Endothelial cell of umbilical vein (primary cell): ENCODE measurements around the gene CEP85L. TPM values are rescaled to one million over a fixed set of nuclear protein-coding genes. Genes with fewer than 3 reads are reported as not detected.

Experiments
- BruUV-seq: library from RNA; stranded (reverse); fragments of 400-500 nt; replicated peaks from 2 replicates; lab custom pipeline; 2021; lab: Mats Ljungman, UMichigan
- CTCF ChIA-PET: fragments of 300-600, 350-600 bp; sonication (Branson Sonifier 250); formaldehyde crosslinking; loops from one replicate; lab custom pipeline; 2021; ENCODE audit warnings: antibody characterized with exemption, inconsistent platforms; lab: Charles Lee
- POLR2A ChIA-PET: fragments of 300-600, 350-600 bp; sonication (Branson Sonifier 250); formaldehyde crosslinking; loops from one replicate; lab custom pipeline; 2021; ENCODE audit warnings: antibody characterized with exemption, inconsistent platforms; lab: Charles Lee
- DNase-seq: peaks from one replicate; pipeline ENCODE4 v3.0.0-alpha.2; 2011; ENCODE audit warnings: low read depth, low spot score
- FAIRE-seq: peaks from 2 replicates; lab custom pipeline; 2011; peaks lifted over from hg19 to GRCh38; lab: Jason Lieb, UNC
- H2AFZ ChIP-seq: 2 replicates; pipeline ENCODE4 v1.6.0; 2012; ENCODE audit warnings: low read depth, low read length, control low read depth, inconsistent platforms
- H3K27ac ChIP-seq: 2 replicates; pipeline ENCODE4 v1.5.1; 2011; ENCODE audit warnings: low read depth, mild to moderate bottlenecking, control low read depth, low read length, moderate library complexity; ENCODE audit not compliant: insufficient read depth
- H3K27me3 ChIP-seq, 2 experiments: 2 replicates each; pipeline versions ENCODE4 v1.6.0 to v1.6.1; 2011; ENCODE audit warnings: low read length in 2 of 2, mixed read lengths in 1 of 2; ENCODE audit not compliant: control insufficient read depth in 2 of 2, insufficient read depth in 2 of 2
- H3K36me3 ChIP-seq, 2 experiments: 2 replicates in 1 of 2; 3 replicates in 1 of 2; pipeline ENCODE4 v1.5.1; 2011; ENCODE audit warnings: low read length in 2 of 2, mild to moderate bottlenecking in 1 of 2, moderate library complexity in 1 of 2; ENCODE audit not compliant: control insufficient read depth in 2 of 2, insufficient read depth in 2 of 2; ENCODE audit errors: extremely low read depth in 1 of 2
- H3K4me1 ChIP-seq: 3 replicates; pipeline ENCODE4 v1.5.1; 2011; ENCODE audit warnings: mild to moderate bottlenecking, low read length; ENCODE audit not compliant: control insufficient read depth, insufficient read depth; ENCODE audit errors: extremely low read depth
- H3K4me2 ChIP-seq: 2 replicates; pipeline ENCODE4 v1.6.1; 2011; ENCODE audit warnings: low read length, control low read depth, mixed read lengths; ENCODE audit not compliant: insufficient read depth
- H3K4me3 ChIP-seq, 3 experiments: fragments of 200-600 bp in 1 of 3; sonication (generic), shearing (Covaris generic) in 1 of 3; replicated peaks in 1 of 3; 2 replicates each; pipeline ENCODE4 v1.5.1; 2011 to 2016; ENCODE audit warnings: control low read depth in 3 of 3, low read length in 3 of 3, mild to moderate bottlenecking in 2 of 3, inconsistent platforms in 1 of 3, low read depth in 1 of 3, moderate library complexity in 1 of 3; ENCODE audit not compliant: insufficient read depth in 1 of 3
- H3K79me2 ChIP-seq: 2 replicates; pipeline ENCODE4 v1.6.0; 2012; ENCODE audit warnings: low read length, inconsistent platforms; ENCODE audit not compliant: control insufficient read depth, insufficient read depth
- H3K9ac ChIP-seq: replicated peaks from 2 replicates; pipeline ENCODE3; 2011; ENCODE audit warnings: low read length, control low read depth; ENCODE audit not compliant: insufficient read depth; ENCODE audit errors: extremely low read depth
- H3K9me1 ChIP-seq: replicated peaks from 3 replicates; pipeline ENCODE4 v1.6.0; 2011; ENCODE audit warnings: mild to moderate bottlenecking, low read length; ENCODE audit not compliant: control insufficient read depth, insufficient read depth; ENCODE audit errors: extremely low read depth
- H3K9me3 ChIP-seq: replicated peaks from 2 replicates; pipeline ENCODE4 v1.5.1; 2012; ENCODE audit warnings: low read length, inconsistent platforms; ENCODE audit not compliant: control insufficient read depth, insufficient read depth
- H4K20me1 ChIP-seq: replicated peaks from 2 replicates; pipeline ENCODE3; 2011; ENCODE audit warnings: mild to moderate bottlenecking, low read length; ENCODE audit not compliant: control insufficient read depth, insufficient read depth; ENCODE audit errors: extremely low read depth
- CTCF ChIP-seq, 2 donors: IDR thresholded peaks; 1 replicate in 1 of 2; 2 replicates in 1 of 2; pipeline ENCODE4 v1.5.1; 2011; ENCODE audit warnings: low read length in 2 of 2, mild to moderate bottlenecking in 2 of 2, moderate library complexity in 2 of 2, control low read depth in 1 of 2, inconsistent platforms in 1 of 2, low read depth in 1 of 2; ENCODE audit not compliant: insufficient read depth in 1 of 2; ENCODE audit errors: extremely low read depth in 1 of 2
- EZH2 ChIP-seq: IDR thresholded peaks from 2 replicates; pipeline ENCODE4 v1.6.1; 2012; ENCODE audit warnings: borderline replicate concordance, low read depth, mild to moderate bottlenecking, moderate library complexity, low read length, inconsistent platforms; ENCODE audit not compliant: severe bottlenecking
- FOS ChIP-seq: IDR thresholded peaks from 2 replicates; pipeline ENCODE4 v1.6.1; 2011; ENCODE audit warnings: mild to moderate bottlenecking, low read length, moderate library complexity, borderline replicate concordance; ENCODE audit not compliant: insufficient read depth
- GATA2 ChIP-seq: IDR thresholded peaks from 2 replicates; pipeline ENCODE4 v1.7.0; 2011; ENCODE audit warnings: low read depth, mild to moderate bottlenecking, moderate library complexity, mixed read lengths, low read length; ENCODE audit not compliant: insufficient read length, insufficient read depth
- JUN ChIP-seq: IDR thresholded peaks from 2 replicates; pipeline ENCODE4 v1.6.1; 2011; ENCODE audit warnings: borderline replicate concordance, low read depth; ENCODE audit not compliant: insufficient read length, insufficient read depth
- MAX ChIP-seq: IDR thresholded peaks from 2 replicates; pipeline ENCODE4 v1.6.1; 2011; ENCODE audit not compliant: insufficient read depth, insufficient read length
- MYC ChIP-seq: IDR thresholded peaks from one replicate; pipeline ENCODE4 v1.6.1; 2011; ENCODE audit warnings: mild to moderate bottlenecking, low read depth, low read length
- POLR2A ChIP-seq: IDR thresholded peaks from 2 replicates; pipeline ENCODE4 v1.6.1; 2012; ENCODE audit warnings: low read depth, mild to moderate bottlenecking, control low read depth, low read length
- POLR2AphosphoS5 ChIP-seq: IDR thresholded peaks from 2 replicates; pipeline ENCODE4 v1.6.1; 2012; ENCODE audit warnings: low read depth, mild to moderate bottlenecking, control low read depth, low read length, moderate library complexity; ENCODE audit not compliant: insufficient read depth
- dilution Hi-C: fragments of 300-500 bp; cut with MboI; formaldehyde crosslinking; loops from one replicate; pipeline ENCODE4 v1.15.0; 2019; ENCODE audit warnings: low sequenced_read_pairs; ENCODE audit not compliant: extremely low pct_ligation_motif_present
- intact Hi-C: fragments of 100-400 bp; cut with micrococcal nuclease; formaldehyde crosslinking; loops from one replicate; pipeline ENCODE4 v1.10.0; 2022
- polyA plus RNA-seq, 4 experiments: library from polyadenylated mRNA; depleted of rRNA in 3 of 4; stranded (reverse) in 3 of 4; unstranded in 1 of 4; fragments of >200 nt; gene quantifications; 2 replicates each; pipeline versions ENCODE4 v1.2.1 to v1.2.3, GENCODE V29; 2011 to 2012; ENCODE audit warnings: missing spikeins in 1 of 4
- total RNA-seq: library from RNA; stranded (reverse); gene quantifications from 2 replicates; pipeline ENCODE4 v1.2.3, GENCODE V29; 2021

Gene CEP85L
- total and polyA plus RNA-seq, 2 donors (not counting 3 experiments of a cell fraction or from before 2014, with no cell fraction given), result 1.8 to 9.2 TPM

- Histone ChIP-seq H3K4me3 (no peak overlapping the region), H2AFZ (no peak overlapping the region), H3K79me2 (peaks cover 2% of the 10 kb centered on the region), H3K27me3 (no peaks in the 10 kb centered on the region), H3K9me3 (no peaks in the 10 kb centered on the region), H3K36me3 (no peaks in the 10 kb centered on the region), H3K4me2 (no peak overlapping the region), H3K4me1 (peaks cover 11% of the 10 kb centered on the region), H3K27ac (no peak overlapping the region), H4K20me1 (no peaks in the 10 kb centered on the region), H3K9ac (no peak overlapping the region), H3K9me1 (no peaks in the 10 kb centered on the region)
- dilution Hi-C loops (no loop called here), intact Hi-C loops (no loop called here)
- no peak for TF ChIP-seq EZH2
- no peak for TF ChIP-seq MYC
- TF ChIP-seq CTCF (IDR thresholded peaks at IDR 0.05; ENCODE audit: extremely low read depth in 1 of 2, insufficient read depth in 1 of 2, low read depth in 1 of 2, low read length in 2 of 2), result no peak
- no peak for TF ChIP-seq POLR2A
- no peak for TF ChIP-seq JUN
- TF ChIP-seq FOS, result no peak
- TF ChIP-seq GATA2, result no peak
- TF ChIP-seq MAX, result no peak
- no peak for TF ChIP-seq POLR2AphosphoS5
- ChIA-PET POLR2A (no interaction called here), CTCF (interaction anchor here (1.3 to 2.2 kb wide), 3 partner anchors 12 to 275 kb away, joined by 4 to 11 read pairs (median 6); partner anchors contain the start of gene PLN)
- FAIRE-seq (no peak), DNase-seq (no peak)
- no TSS peak for BruUV-seq
These were observed 91.7 kb downstream of the CEP85L start for GRCh38 chr6:118559659-118560058.
